Muscle of leg (tissue), 11 donors: Measurements from ENCODE around the gene FAM107B. TPM values are rescaled to one million over a fixed set of nuclear protein-coding genes. Genes with fewer than 3 reads are reported as not detected.

Experiments used
- DNase-seq: peaks from one replicate; pipeline ENCODE4 v3.0.0; 2013
- H3K27ac ChIP-seq: one replicate; pipeline ENCODE4 v1.5.1; 2013; ENCODE audit warnings: mild to moderate bottlenecking, low read length, control low read depth
- H3K27me3 ChIP-seq: one replicate; pipeline ENCODE4 v1.6.1; 2013; ENCODE audit warnings: low read length; ENCODE audit not compliant: control insufficient read depth, insufficient read depth
- H3K36me3 ChIP-seq: one replicate; pipeline ENCODE4 v1.6.1; 2013; ENCODE audit warnings: low read length; ENCODE audit not compliant: control insufficient read depth, insufficient read depth
- H3K4me1 ChIP-seq: one replicate; pipeline ENCODE4 v1.6.1; 2013; ENCODE audit warnings: low read length; ENCODE audit not compliant: control insufficient read depth, insufficient read depth
- H3K4me3 ChIP-seq: one replicate; pipeline ENCODE4 v1.5.1; 2013; ENCODE audit warnings: low read length, control low read depth
- H3K9me3 ChIP-seq: replicated peaks from 2 replicates; pipeline ENCODE4 v1.6.1; 2013; ENCODE audit warnings: low read depth, low read length; ENCODE audit not compliant: control insufficient read depth
- WGBS: methylation state at CpG from one replicate; pipeline ENCODE4 v1.1.5; 2013; ENCODE audit warnings: missing lambda C conversion rate; ENCODE audit not compliant: insufficient coverage; 5-methylcytosine and 5-hydroxymethylcytosine counted together
- polyA plus RNA-seq, 8 donors: library from polyadenylated mRNA; unstranded; fragments of 120-200 nt; gene quantifications; one replicate each; pipeline versions ENCODE4 v1.2.1 to v1.2.3, GENCODE V29; 2013; ENCODE audit warnings: inconsistent platforms in 1 of 8, low replicate concordance in 1 of 8; ENCODE audit not compliant: insufficient read length in 8 of 8, insufficient read depth in 1 of 8
- total RNA-seq: library from RNA; stranded (reverse); fragments of 120-200 nt; gene quantifications from one replicate; pipeline ENCODE4 v1.2.4, GENCODE V29; 2013

The FAM107B gene
- total and polyA plus RNA-seq, 9 donors, result 13.5 to 32.4 (median 18.7) TPM

- Histone ChIP-seq H3K9me3 (no peaks in the 10 kb centered on the region), H3K36me3 (no peaks in the 10 kb centered on the region), H3K27me3 (peaks cover 8% of the 10 kb centered on the region), H3K27ac (no peak overlapping the region), H3K4me3 (no peak overlapping the region), H3K4me1 (peaks cover 22% of the 10 kb centered on the region)
- WGBS, result 100% methylated on average over 1 of the region's 2 CpGs
- no peak for DNase-seq
Observed at GRCh38 chr10:14606633-14607032, 168.1 kb downstream of the FAM107B start.

- Histone ChIP-seq H3K9me3 (no peaks in the 10 kb centered on the region), H3K27ac (no peak overlapping the region), H3K4me1 (peaks cover 22% of the 10 kb centered on the region), H3K27me3 (peaks cover 8% of the 10 kb centered on the region), H3K4me3 (no peak overlapping the region), H3K36me3 (peaks cover 7% of the 10 kb centered on the region)
- DNase-seq, result no peak
- WGBS, result 79% methylated on average over 2 of the region's 7 CpGs
Observed at GRCh38 chr10:14605231-14605925, 169.3 kb downstream of the FAM107B start.

- peaks cover 22% of the 10 kb centered on the region for H3K4me1 ChIP-seq
- peaks cover 7% of the 10 kb centered on the region for H3K36me3 ChIP-seq
- H3K27me3 ChIP-seq, result peaks cover 8% of the 10 kb centered on the region
- WGBS, result 0% methylated on average over 75 of the region's 94 CpGs
- H3K27ac ChIP-seq, result peak overlapping the region; percentile 63
- H3K9me3 ChIP-seq, result no peaks in the 10 kb centered on the region
- peak; percentile 91 for DNase-seq
- peak overlapping the region; percentile 59 for H3K4me3 ChIP-seq
Observed at GRCh38 chr10:14604181-14605142, 170.2 kb downstream of the FAM107B start.

GRCh38 chr10:14603534-14604102 lies 171.1 kb downstream of the FAM107B start:
- H3K27ac ChIP-seq, result no peak overlapping the region
- under 1% methylated on average over 57 of the region's 58 CpGs for WGBS
- no peaks in the 10 kb centered on the region for H3K9me3 ChIP-seq
- H3K27me3 ChIP-seq, result peaks cover 8% of the 10 kb centered on the region
- peaks cover 18% of the 10 kb centered on the region for H3K4me1 ChIP-seq
- peaks cover 15% of the 10 kb centered on the region for H3K36me3 ChIP-seq
- DNase-seq, result peak; percentile 42
- H3K4me3 ChIP-seq, result peak overlapping the region; percentile 46

- no CpG with 5 or more reads among the region's 9 CpGs for WGBS
- Histone ChIP-seq H3K27ac (no peak overlapping the region), H3K4me3 (peak overlapping the region; percentile 46), H3K4me1 (peaks cover 13% of the 10 kb centered on the region), H3K9me3 (no peaks in the 10 kb centered on the region), H3K27me3 (peaks cover 8% of the 10 kb centered on the region), H3K36me3 (peaks cover 18% of the 10 kb centered on the region)
- no peak for DNase-seq
Observed at GRCh38 chr10:14602807-14603533, 171.7 kb downstream of the FAM107B start.

- Histone ChIP-seq H3K27ac (no peak overlapping the region), H3K4me1 (peaks cover 11% of the 10 kb centered on the region), H3K4me3 (no peak overlapping the region), H3K36me3 (peaks cover 18% of the 10 kb centered on the region), H3K9me3 (no peaks in the 10 kb centered on the region), H3K27me3 (peaks cover 8% of the 10 kb centered on the region)
- 50% methylated on average over 9 of the region's 16 CpGs for WGBS
- peak; percentile 36 for DNase-seq
Observed at GRCh38 chr10:14601872-14602725, 172.6 kb downstream of the FAM107B start.

GRCh38 chr10:14601326-14601725 lies 173.4 kb downstream of the FAM107B start:
- Histone ChIP-seq H3K9me3 (no peaks in the 10 kb centered on the region), H3K36me3 (peaks cover 18% of the 10 kb centered on the region), H3K4me3 (no peak overlapping the region), H3K27me3 (peaks cover 8% of the 10 kb centered on the region), H3K4me1 (peaks cover 11% of the 10 kb centered on the region), H3K27ac (no peak overlapping the region)
- 67% methylated on average over 3 of the region's 4 CpGs for WGBS
- DNase-seq, result no peak

- H3K4me3 ChIP-seq, result no peak overlapping the region
- H3K27me3 ChIP-seq, result no peaks in the 10 kb centered on the region
- no peak for DNase-seq
- H3K27ac ChIP-seq, result no peak overlapping the region
- peaks cover 18% of the 10 kb centered on the region for H3K36me3 ChIP-seq
- 94% methylated on average over 8 of the region's 8 CpGs for WGBS
- H3K9me3 ChIP-seq, result no peaks in the 10 kb centered on the region
- H3K4me1 ChIP-seq, result peaks cover 11% of the 10 kb centered on the region
Observed at GRCh38 chr10:14600065-14600464, 174.6 kb downstream of the FAM107B start.
